Left colon (tissue), 2 donors: ENCODE data around the gene SEZ6L. TPM values are rescaled to one million over a fixed set of nuclear protein-coding genes. Genes with fewer than 3 reads are reported as not detected.

Experiments used
- ATAC-seq: fragments of 200-7000 bp; cut with Tn5 transposase; one replicate; pipeline ENCODE4 v1.9.1; 2020; ENCODE audit warnings: mild to moderate bottlenecking, moderate library complexity
- DNase-seq, 2 donors: peaks; one replicate each; pipeline ENCODE4 v3.0.0-alpha.2; 2020
- intact Hi-C, 2 donors: fragments of 100-400 bp; cut with DNase I in 1 of 2; cut with micrococcal nuclease in 1 of 2; formaldehyde crosslinking; loops; one replicate each; pipeline versions ENCODE4 v1.11.2 to v1.14.0; 2022; cut with DNase I, micrococcal nuclease
- total RNA-seq, 2 donors: library from RNA; stranded (reverse); fragmentation: NEBNext Ultra II Directional; extraction: Animal tissue kit (Norgen Biotek cat#: 25700); gene quantifications; one replicate each; pipeline ENCODE4 v1.2.1, GENCODE V29; 2021
- donor health status: DM: no; HTN: no; CAD: no.
- donor health status: DM: yes; HTN: yes; CAD: no.

The SEZ6L gene
- total RNA-seq, 2 donors from 2014 or later = 0.08 to 0.09 TPM

DNA sequence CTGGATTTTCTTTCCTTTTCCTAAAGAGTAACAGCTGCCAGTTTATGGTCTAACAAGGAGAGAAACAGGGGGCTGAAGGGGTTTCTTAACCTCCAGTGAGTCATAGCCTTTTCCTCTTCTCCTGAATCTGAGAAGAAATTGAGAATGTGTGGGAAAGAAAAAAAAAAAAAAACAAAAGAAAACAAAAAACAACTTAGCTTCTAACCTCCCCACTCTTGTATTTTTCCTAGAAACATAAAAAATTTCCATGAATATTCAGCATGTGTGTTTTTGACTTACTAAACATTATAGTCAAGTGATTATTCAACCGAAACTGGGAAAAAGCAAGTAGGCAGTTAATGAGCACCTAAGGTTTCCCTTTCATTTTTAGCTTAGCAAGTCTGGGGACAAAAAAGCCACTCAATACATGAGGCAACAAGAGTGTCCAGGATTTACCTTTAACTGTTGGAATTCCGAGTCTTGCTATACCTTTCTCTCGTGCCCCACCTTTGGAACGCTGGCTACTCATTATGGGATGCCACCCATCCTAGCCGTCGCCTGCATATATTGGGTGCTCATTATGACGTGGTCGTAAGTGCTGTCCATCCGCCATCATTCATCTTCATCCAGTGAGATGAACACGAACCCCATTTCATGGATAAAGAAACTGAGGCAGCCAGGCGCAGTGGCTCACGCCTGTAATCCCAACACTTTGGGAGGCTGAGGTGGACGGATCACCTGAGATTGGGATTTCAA, 262.2 kb downstream of the SEZ6L start:
- intact Hi-C loops = no loop called here
- DNase-seq = no peak
- ATAC-seq = no peak

DNA sequence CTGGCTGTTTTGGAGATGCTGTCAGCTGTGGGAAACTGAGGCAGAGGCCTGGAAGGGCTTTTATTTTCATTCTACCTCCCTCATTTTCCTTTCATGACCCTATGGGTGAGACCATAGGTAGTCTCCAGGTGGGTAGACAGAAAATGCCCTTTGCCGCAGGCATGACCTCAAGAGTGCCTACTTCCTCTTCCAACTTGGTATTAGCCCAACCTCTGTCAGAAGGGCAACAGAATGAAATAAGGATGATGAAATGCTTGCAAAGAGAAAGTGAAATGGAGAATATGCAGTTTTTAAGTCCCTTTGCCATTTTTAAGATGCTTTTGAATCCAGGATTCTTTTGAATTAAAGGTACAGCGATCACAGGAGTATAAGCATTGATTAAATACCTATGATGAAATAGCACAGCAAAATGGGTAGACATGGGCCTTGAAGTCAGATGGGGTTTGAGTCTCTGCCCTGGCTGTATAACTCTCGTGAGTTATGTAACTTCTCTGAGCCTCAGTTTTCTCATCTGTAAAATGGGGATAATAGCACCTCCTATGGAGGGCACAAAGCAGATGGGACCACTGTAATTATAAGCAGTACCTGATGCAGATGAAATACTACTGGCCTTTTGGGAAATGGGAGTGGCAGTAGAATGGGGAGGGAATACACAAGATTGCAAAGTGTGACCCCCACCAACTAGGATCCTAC, 263.5 kb downstream of the SEZ6L start:
- intact Hi-C loops = no loop called here
- no peak for DNase-seq

More for the DNA sequence above, 263.5 kb downstream of the SEZ6L start:
- ATAC-seq = no peak
